Suprapubic skin (tissue), 3 donors: Measurements from ENCODE around the gene RBPJL.

Source experiments
- CTCF ChIP-seq, 2 donors: fragments of 200-600 bp in 1 of 2; fragments of 450-650 bp in 1 of 2; sonication (generic) in 1 of 2; IDR thresholded peaks; one replicate each; pipeline ENCODE4 v1.5.1; 2016 to 2019; ENCODE audit warnings: antibody characterized with exemption in 2 of 2, mild to moderate bottlenecking in 1 of 2, moderate library complexity in 1 of 2
- POLR2A ChIP-seq, 2 donors: fragments of 450-650 bp; IDR thresholded peaks; one replicate each; pipeline ENCODE4 v1.6.1; 2017; ENCODE audit warnings: antibody characterized with exemption in 2 of 2, mild to moderate bottlenecking in 2 of 2, moderate library complexity in 2 of 2

DNA sequence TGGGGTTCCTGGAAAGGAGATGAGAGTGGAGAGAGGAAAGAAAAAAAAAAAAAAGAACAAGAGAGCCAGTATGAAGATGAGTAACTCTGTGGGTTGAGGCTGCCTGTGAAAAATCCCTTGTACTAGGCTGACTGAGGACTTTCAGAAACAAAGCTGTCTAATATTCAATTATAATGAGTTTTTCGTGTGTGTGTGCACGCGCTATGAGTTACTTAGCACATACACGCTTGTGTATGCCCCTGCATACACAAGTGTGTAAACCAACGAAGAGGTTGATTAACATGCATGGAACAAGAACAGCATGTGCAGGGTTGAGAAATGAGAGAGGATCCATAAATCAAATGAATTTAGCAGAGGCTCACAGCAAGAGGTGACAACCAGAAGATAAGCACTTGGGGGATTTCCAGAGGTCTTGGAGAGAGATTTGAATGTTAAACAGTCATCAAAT lies 4.8 kb upstream of the RBPJL start:
- no peak for TF ChIP-seq CTCF (IDR thresholded peaks at IDR 0.05)
- no peak for TF ChIP-seq POLR2A (IDR thresholded peaks at IDR 0.05)
